ENCODE data around the gene GAS1. TPM values are rescaled to one million over a fixed set of nuclear protein-coding genes. Genes with fewer than 3 reads are reported as not detected.

GAS1 gene
- total and polyA plus RNA-seq, 2 of the 4 experiments (the other 2 are of a cell fraction): 1.8 to 2.2 TPM

GRCh38 chr9:86940774-86941173 is 6.5 kb downstream of the GAS1 start:
- no peak overlapping the region for H2AFZ ChIP-seq (replicated peaks; ENCODE audit: low read length, poor library complexity)
- H3K18ac ChIP-seq (ENCODE audit: low read depth, low read length): no peak overlapping the region
- no peak overlapping the region for H3K4me3 ChIP-seq (ENCODE audit: insufficient read depth, low read depth, low read length)
- dilution Hi-C loops (cut with HindIII; ENCODE audit: low sequenced_read_pairs, unreplicated experiment): no loop called here
- H4K8ac ChIP-seq (ENCODE audit: low read depth in 2 of 2, low read length in 2 of 2): no peak overlapping the region
- no peak overlapping the region for H3K4ac ChIP-seq (ENCODE audit: low read depth, low read length)
- H4K91ac ChIP-seq (ENCODE audit: insufficient read depth, low read depth, low read length): no peak overlapping the region
- POLR2A ChIA-PET (ENCODE audit: unreplicated experiment): no interaction called here
- CTCF ChIA-PET: no interaction called here
- WGBS, 2 experiments (ENCODE audit: extremely low coverage in 2 of 2, insufficient read length in 1 of 2): no CpG with 5 or more reads among the region's 6 CpGs
- H2AK9ac ChIP-seq (replicated peaks; ENCODE audit: low read depth, low read length, poor library complexity): no peak overlapping the region
- H4K5ac ChIP-seq (ENCODE audit: low read depth, low read length): no peak overlapping the region
- H2BK5ac ChIP-seq (ENCODE audit: low read depth, low read length, poor library complexity, severe bottlenecking): no peak overlapping the region
- no peak overlapping the region for H3K23ac ChIP-seq (ENCODE audit: low read depth, low read length)
- no peaks in the 10 kb centered on the region; the same call in 1 of the 2 replicates for H3K4me1 ChIP-seq (ENCODE audit: control insufficient read depth, insufficient read depth, low read length)
- H3K27ac ChIP-seq (ENCODE audit: insufficient read depth, low read length): no peak overlapping the region
- no peak for TF ChIP-seq MAZ (IDR thresholded peaks at IDR 0.05; ENCODE audit: borderline replicate concordance, low read depth, low read length)
- TF ChIP-seq CTCF (conservative IDR thresholded peaks at IDR 0.05; ENCODE audit: low read depth, low read length): no peak
- TF ChIP-seq SMC3 (IDR thresholded peaks at IDR 0.05; ENCODE audit: low read depth, low read length): no peak
- no peak for TF ChIP-seq USF2 (IDR thresholded peaks at IDR 0.05; ENCODE audit: low read depth, low read length)
- H3K27me3 ChIP-seq (ENCODE audit: control insufficient read depth, insufficient read depth, low read length): peaks cover 11% of the 10 kb centered on the region
- no peak overlapping the region for H3K4me2 ChIP-seq (ENCODE audit: low read depth, low read length)
- no peak overlapping the region for H2BK15ac ChIP-seq (ENCODE audit: low read depth, low read length)
- no peaks in the 10 kb centered on the region for H3K9me1 ChIP-seq (ENCODE audit: insufficient read depth, low read length)
- H3K79me1 ChIP-seq (ENCODE audit: low read depth in 1 of 2, low read length in 2 of 2): peaks cover 0 to 6% of the 10 kb centered on the region in 2 experiments; a peak in 2 of 4 replicates
- in situ Hi-C loops (cut with MboI; ENCODE audit: low sequenced_read_pairs): loop anchor here (10.0 to 25.0 kb wide), 2 partner anchors 303 to 384 kb away; no protein-coding TSS in a partner anchor
- no peak overlapping the region for H3K9ac ChIP-seq (ENCODE audit: low read depth, low read length)
- H3K14ac ChIP-seq (replicated peaks; ENCODE audit: low read depth, low read length): no peak overlapping the region
- no peak overlapping the region for H2BK20ac ChIP-seq (ENCODE audit: low read depth, low read length)
- H3K36me3 ChIP-seq (ENCODE audit: control insufficient read depth, insufficient read depth, low read length): peaks cover 3% of the 10 kb centered on the region; the same call in 1 of the 2 replicates
- intact Hi-C loops (cut with micrococcal nuclease): no loop called here
- BruUV-seq (replicated peaks): no TSS peak
- ATAC-seq (ENCODE audit: low read depth): no peak
- no peak for DNase-seq
- H2BK120ac ChIP-seq (ENCODE audit: low read depth, low read length): no peak overlapping the region
- H4K20me1 ChIP-seq (ENCODE audit: insufficient read depth, low read length): no peaks in the 10 kb centered on the region
- H3K9me3 ChIP-seq (ENCODE audit: control insufficient read depth, insufficient read depth, low read length): no peaks in the 10 kb centered on the region; the same call in 1 of the 2 replicates
- H3K56ac ChIP-seq (ENCODE audit: extremely low read depth, insufficient read depth, low read length): no peak overlapping the region
- no peak overlapping the region for H2AK5ac ChIP-seq (ENCODE audit: low read depth, low read length)

Measured in IMR-90 (cell line).